ENCODE measurements around the gene TRRAP.

TRRAP gene

DNA sequence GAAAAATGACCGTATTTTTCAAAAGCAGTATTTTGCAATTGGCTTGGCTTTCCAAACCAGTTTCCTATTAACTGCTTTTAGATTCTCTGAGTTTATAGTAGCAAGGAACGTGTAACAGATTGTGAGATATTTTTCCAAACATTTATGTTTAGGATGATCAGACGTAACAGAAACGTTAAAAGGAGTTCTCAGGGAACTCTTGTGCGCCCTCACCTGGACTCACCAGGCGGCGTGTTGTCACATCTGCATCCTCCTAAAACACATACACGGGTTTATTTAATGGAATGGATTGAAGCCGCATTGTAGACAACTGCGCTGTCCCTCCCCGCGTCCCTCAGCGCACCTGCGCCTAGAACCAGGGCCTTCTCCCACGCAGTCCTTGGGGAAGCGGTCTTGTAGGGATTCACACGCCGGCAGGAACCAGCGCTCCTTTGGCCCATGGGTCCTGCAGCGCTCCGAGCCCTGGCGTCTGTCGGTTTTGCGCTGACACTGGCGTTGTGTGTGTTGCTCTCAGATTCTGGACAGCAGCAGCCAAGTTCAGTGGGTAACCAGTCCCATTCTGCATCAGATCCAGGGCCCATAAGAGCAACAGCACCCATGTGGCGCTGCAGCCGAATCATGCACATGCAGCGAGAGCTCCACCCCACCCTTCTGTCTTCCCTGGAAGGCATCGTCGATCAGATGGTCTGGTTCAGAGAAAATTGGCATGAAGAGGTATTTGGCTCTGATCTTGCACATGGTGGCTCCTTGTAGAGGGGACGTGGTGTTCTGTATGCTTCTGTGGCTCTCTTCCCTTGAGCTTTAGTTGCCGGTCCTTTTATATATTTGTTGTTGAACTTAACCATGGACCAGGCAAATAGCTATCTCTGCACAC lies 114.9 kb downstream of the TRRAP start:
- ChIA-PET POLR2A (no interaction called here), CTCF (interaction anchor here (1.4 kb wide), 1 partner anchor 13 kb away, joined by 4 read pairs; no protein-coding TSS in a partner anchor)
- no peak for TF ChIP-seq GLI2 (tag by site-specific recombination; IDR thresholded peaks at IDR 0.05; ENCODE audit: borderline replicate concordance, low read depth)
- TF ChIP-seq, protein P1, sequence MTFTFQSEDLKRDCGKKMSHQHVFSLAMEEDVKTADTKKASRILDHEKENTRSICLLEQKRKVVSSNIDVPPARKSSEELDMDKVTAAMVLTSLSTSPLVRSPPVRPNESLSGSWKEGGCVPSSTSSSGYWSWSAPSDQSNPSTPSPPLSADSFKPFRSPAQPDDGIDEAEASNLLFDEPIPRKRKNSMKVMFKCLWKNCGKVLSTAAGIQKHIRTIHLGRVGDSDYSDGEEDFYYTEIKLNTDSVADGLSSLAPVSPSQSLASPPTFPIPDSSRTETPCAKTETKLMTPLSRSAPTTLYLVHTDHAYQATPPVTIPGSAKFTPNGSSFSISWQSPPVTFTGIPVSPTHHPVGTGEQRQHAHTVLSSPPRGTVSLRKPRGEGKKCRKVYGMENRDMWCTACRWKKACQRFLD (tag by site-specific recombination; IDR thresholded peaks at IDR 0.05) = no peak
- TF ChIP-seq ZNF658 (tag by site-specific recombination; IDR thresholded peaks at IDR 0.05) = no peak
- H3K27ac ChIP-seq (ENCODE audit: extremely low read depth, low read depth, low read length) = no peak overlapping the region
- no peaks in the 10 kb centered on the region for H3K4me1 ChIP-seq (ENCODE audit: control insufficient read depth, insufficient read depth, low read length)
- peaks cover 29 to 92% of the 10 kb centered on the region in 2 experiments for H3K36me3 ChIP-seq (ENCODE audit: control insufficient read depth in 2 of 2, insufficient read depth in 1 of 2, low read length in 2 of 2)
- H3K4me3 ChIP-seq (ENCODE audit: low read depth, low read length) = no peak overlapping the region
- H3K9me3 ChIP-seq (ENCODE audit: control insufficient read depth, insufficient read depth, low read depth, low read length) = no peaks in the 10 kb centered on the region

DNA sequence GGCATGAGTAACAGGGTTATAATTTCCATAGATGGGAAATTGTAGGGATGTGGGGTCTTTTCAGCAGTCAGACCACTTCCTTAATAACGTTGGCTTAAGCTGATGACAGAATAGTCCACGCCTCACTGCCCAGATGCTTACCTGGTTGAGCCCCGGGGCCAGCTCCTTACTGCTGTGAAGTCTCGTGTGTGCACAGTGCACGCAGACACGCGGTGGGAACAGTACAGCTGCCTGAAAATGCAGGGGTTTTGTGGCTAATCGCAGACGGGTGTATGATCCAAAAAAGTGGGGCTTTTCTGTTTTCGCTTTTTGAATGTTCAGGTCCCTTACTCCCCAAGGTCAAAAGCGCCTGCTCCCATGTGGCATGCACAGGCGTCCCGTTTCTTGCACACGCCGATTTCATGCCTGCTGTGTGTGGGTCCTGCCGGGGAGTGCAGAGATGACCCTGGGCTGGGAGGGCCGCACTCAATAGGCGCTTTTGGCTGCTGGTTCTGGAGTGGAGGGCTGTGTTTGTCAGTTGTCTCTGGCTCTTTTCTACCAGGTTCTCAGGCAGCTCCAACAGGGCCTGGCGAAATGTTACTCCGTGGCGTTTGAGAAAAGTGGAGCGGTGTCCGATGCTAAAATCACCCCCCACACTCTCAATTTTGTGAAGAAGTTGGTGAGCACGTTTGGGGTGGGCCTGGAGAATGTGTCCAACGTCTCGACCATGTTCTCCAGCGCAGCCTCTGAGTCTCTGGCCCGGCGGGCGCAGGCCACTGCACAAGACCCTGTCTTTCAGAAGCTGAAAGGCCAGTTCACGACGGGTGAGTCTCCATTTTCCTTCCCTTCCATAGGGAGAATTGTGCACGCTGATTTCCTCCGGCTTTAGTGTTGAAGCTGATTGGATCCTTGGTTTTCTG lies 116.0 kb downstream of the TRRAP start:
- H3K27ac ChIP-seq (ENCODE audit: extremely low read depth, low read depth, low read length) = no peak overlapping the region
- H3K36me3 ChIP-seq (ENCODE audit: control insufficient read depth in 2 of 2, insufficient read depth in 1 of 2, low read length in 2 of 2) = peaks cover 29 to 92% of the 10 kb centered on the region in 2 experiments
- ChIA-PET POLR2A (no interaction called here), CTCF (no interaction called here)
- no peaks in the 10 kb centered on the region for H3K9me3 ChIP-seq (ENCODE audit: control insufficient read depth, insufficient read depth, low read depth, low read length)
- H3K4me1 ChIP-seq (ENCODE audit: control insufficient read depth, insufficient read depth, low read length) = no peaks in the 10 kb centered on the region
- TF ChIP-seq, protein P2, sequence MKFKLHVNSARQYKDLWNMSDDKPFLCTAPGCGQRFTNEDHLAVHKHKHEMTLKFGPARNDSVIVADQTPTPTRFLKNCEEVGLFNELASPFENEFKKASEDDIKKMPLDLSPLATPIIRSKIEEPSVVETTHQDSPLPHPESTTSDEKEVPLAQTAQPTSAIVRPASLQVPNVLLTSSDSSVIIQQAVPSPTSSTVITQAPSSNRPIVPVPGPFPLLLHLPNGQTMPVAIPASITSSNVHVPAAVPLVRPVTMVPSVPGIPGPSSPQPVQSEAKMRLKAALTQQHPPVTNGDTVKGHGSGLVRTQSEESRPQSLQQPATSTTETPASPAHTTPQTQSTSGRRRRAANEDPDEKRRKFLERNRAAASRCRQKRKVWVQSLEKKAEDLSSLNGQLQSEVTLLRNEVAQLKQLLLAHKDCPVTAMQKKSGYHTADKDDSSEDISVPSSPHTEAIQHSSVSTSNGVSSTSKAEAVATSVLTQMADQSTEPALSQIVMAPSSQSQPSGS (tag by site-specific recombination; IDR thresholded peaks at IDR 0.05; ENCODE audit: low read depth) = no peak
- TF ChIP-seq, protein P3, sequence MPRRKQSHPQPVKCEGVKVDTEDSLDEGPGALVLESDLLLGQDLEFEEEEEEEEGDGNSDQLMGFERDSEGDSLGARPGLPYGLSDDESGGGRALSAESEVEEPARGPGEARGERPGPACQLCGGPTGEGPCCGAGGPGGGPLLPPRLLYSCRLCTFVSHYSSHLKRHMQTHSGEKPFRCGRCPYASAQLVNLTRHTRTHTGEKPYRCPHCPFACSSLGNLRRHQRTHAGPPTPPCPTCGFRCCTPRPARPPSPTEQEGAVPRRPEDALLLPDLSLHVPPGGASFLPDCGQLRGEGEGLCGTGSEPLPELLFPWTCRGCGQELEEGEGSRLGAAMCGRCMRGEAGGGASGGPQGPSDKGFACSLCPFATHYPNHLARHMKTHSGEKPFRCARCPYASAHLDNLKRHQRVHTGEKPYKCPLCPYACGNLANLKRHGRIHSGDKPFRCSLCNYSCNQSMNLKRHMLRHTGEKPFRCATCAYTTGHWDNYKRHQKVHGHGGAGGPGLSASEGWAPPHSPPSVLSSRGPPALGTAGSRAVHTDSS (tag by site-specific recombination; IDR thresholded peaks at IDR 0.05) = no peak
- TF ChIP-seq, protein P4, sequence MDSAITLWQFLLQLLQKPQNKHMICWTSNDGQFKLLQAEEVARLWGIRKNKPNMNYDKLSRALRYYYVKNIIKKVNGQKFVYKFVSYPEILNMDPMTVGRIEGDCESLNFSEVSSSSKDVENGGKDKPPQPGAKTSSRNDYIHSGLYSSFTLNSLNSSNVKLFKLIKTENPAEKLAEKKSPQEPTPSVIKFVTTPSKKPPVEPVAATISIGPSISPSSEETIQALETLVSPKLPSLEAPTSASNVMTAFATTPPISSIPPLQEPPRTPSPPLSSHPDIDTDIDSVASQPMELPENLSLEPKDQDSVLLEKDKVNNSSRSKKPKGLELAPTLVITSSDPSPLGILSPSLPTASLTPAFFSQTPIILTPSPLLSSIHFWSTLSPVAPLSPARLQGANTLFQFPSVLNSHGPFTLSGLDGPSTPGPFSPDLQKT (IDR thresholded peaks at IDR 0.05; ENCODE audit: borderline replicate concordance, low read depth, low read length) = no peak
- TF ChIP-seq, protein P5, sequence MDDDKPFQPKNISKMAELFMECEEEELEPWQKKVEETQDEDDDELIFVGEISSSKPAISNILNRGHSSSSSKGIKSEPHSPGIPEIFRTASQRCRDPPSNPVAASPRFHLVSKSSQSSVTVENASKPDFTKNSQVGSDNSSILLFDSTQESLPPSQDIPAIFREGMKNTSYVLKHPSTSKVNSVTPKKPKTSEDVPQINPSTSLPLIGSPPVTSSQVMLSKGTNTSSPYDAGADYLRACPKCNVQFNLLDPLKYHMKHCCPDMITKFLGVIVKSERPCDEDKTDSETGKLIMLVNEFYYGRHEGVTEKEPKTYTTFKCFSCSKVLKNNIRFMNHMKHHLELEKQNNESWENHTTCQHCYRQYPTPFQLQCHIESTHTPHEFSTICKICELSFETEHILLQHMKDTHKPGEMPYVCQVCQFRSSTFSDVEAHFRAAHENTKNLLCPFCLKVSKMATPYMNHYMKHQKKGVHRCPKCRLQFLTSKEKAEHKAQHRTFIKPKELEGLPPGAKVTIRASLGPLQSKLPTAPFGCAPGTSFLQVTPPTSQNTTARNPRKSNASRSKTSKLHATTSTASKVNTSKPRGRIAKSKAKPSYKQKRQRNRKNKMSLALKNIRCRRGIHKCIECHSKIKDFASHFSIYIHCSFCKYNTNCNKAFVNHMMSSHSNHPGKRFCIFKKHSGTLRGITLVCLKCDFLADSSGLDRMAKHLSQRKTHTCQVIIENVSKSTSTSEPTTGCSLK (tag by site-specific recombination; IDR thresholded peaks at IDR 0.05) = no peak
- no peak overlapping the region for H3K4me3 ChIP-seq (ENCODE audit: low read depth, low read length)

DNA sequence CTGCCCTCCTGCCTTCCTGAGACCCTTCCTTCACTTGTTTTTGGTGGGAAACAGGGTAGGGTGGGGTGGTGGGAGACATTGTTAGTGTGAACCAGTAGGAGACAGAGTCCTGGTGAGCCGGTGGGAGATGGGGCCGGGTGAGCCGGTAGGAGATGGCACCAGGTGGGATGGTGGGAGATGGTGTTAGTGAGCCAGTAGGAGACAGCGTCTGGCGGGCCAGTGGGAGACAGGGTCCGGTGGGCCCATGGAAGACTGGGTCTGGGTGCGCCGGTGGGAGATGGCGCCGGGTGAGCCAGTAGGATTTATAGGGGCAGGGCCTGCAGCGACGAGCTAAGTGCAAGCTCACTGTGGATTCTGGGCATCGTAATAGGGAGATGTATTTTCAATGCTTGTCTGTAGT lies 116.8 kb downstream of the TRRAP start:
- H3K4me3 ChIP-seq (ENCODE audit: low read depth, low read length) = no peak overlapping the region
- no peaks in the 10 kb centered on the region for H3K4me1 ChIP-seq (ENCODE audit: control insufficient read depth, insufficient read depth, low read length)
- no peak overlapping the region for H3K27ac ChIP-seq (ENCODE audit: extremely low read depth, low read depth, low read length)
- peaks cover 25 to 90% of the 10 kb centered on the region in 2 experiments for H3K36me3 ChIP-seq (ENCODE audit: control insufficient read depth in 2 of 2, insufficient read depth in 1 of 2, low read length in 2 of 2)
- TF ChIP-seq ZNF664 (tag by site-specific recombination; IDR thresholded peaks at IDR 0.05) (no peak), MZF1 (tag by site-specific recombination; IDR thresholded peaks at IDR 0.05; ENCODE audit: borderline replicate concordance) (no peak), ZNF394 (tag by site-specific recombination; IDR thresholded peaks at IDR 0.05; ENCODE audit: borderline replicate concordance) (no peak), ZNF530 (tag by site-specific recombination; IDR thresholded peaks at IDR 0.05; ENCODE audit: low read depth) (no peak), KLF1 (tag by site-specific recombination; IDR thresholded peaks at IDR 0.05) (no peak), ZNF112 (tag by site-specific recombination; IDR thresholded peaks at IDR 0.05) (no peak), ZNF132 (tag by site-specific recombination; IDR thresholded peaks at IDR 0.05; ENCODE audit: borderline replicate concordance) (no peak), ZNF202 (tag by site-specific recombination; IDR thresholded peaks at IDR 0.05; ENCODE audit: borderline replicate concordance) (no peak), ZNF157 (tag by site-specific recombination; IDR thresholded peaks at IDR 0.05) (no peak)
- no peaks in the 10 kb centered on the region for H3K9me3 ChIP-seq (ENCODE audit: control insufficient read depth, insufficient read depth, low read depth, low read length)
- ChIA-PET POLR2A (no interaction called here), CTCF (no interaction called here)

All from HEK293 (cell line).